HepG2 (cell line): ENCODE data around the gene CHD2. TPM values are rescaled to one million over a fixed set of nuclear protein-coding genes. Genes with fewer than 3 reads are reported as not detected.

Experiments
- ATAC-seq: fragments of 200-7000 bp; cut with Tn5 transposase; 3 replicates; pipeline ENCODE4 v1.9.1; 2020; ENCODE audit warnings: mild to moderate bottlenecking, moderate library complexity
- BruUV-seq: library from RNA; stranded (reverse); fragments of 400-500 nt; replicated peaks from 2 replicates; lab custom pipeline; 2021; lab: Mats Ljungman, UMichigan
- CTCF ChIA-PET: fragments of 300-600 bp; formaldehyde crosslinking; extraction: SDS; loops from one replicate; lab custom pipeline; 2021; ENCODE audit warnings: low total read pairs, inconsistent platforms, low intra/inter-chr PET ratio; lab: Yijun Ruan, JAX
- POLR2A ChIA-PET: fragments of 350-600 bp; sonication (Branson Sonifier 250); formaldehyde crosslinking; loops from one replicate; lab custom pipeline; 2020; ENCODE audit warnings: antibody characterized with exemption, inconsistent platforms; lab: Yijun Ruan, JAX
- DNase-seq: peaks from one replicate; pipeline ENCODE4 v3.0.0-alpha.2; 2015; ENCODE audit warnings: low spot score
- FAIRE-seq: peaks from 3 replicates; lab custom pipeline; 2011; peaks lifted over from hg19 to GRCh38; lab: Jason Lieb, UNC
- H2AFZ ChIP-seq: one replicate; pipeline ENCODE4 v1.6.1; 2011; ENCODE audit warnings: low read length, inconsistent platforms
- H3K27ac ChIP-seq: fragments of 300-600 bp; 3 replicates; pipeline ENCODE4 v1.8.0; 2011; ENCODE audit warnings: mixed run types, mild to moderate bottlenecking, mixed read lengths, low read length, inconsistent platforms; ENCODE audit not compliant: insufficient read depth; ENCODE audit errors: extremely low read length
- H3K27me3 ChIP-seq, 2 experiments: fragments of 200-600 bp in 1 of 2; 2 replicates in 1 of 2; 3 replicates in 1 of 2; pipeline versions ENCODE4 v1.6.0 to v1.8.0; 2011; ENCODE audit warnings: low read length in 2 of 2, mild to moderate bottlenecking in 2 of 2, moderate library complexity in 2 of 2, inconsistent platforms in 1 of 2; ENCODE audit not compliant: insufficient read depth in 2 of 2, control insufficient read depth in 1 of 2
- H3K36me3 ChIP-seq, 2 experiments: fragments of 200-600 bp in 1 of 2; replicated peaks in 1 of 2; 2 replicates in 1 of 2; 3 replicates in 1 of 2; pipeline versions ENCODE4 v1.5.1 to v1.8.0; 2011; ENCODE audit warnings: low read length in 2 of 2, inconsistent platforms in 1 of 2; ENCODE audit not compliant: insufficient read depth in 2 of 2, control insufficient read depth in 1 of 2
- H3K4me1 ChIP-seq: 2 replicates; pipeline ENCODE4 v1.5.1; 2012; ENCODE audit warnings: low read length, inconsistent platforms; ENCODE audit not compliant: insufficient read depth
- H3K4me2 ChIP-seq: 2 replicates; pipeline ENCODE4 v1.6.0; 2011; ENCODE audit warnings: low read depth, low read length, inconsistent platforms
- H3K4me3 ChIP-seq, 3 experiments: fragments of 200-600 bp in 1 of 3; sonication (generic), shearing (Covaris generic) in 1 of 3; replicated peaks in 1 of 3; 2 replicates each; pipeline ENCODE4 v1.5.1; 2011 to 2016; ENCODE audit warnings: low read length in 3 of 3, inconsistent platforms in 2 of 3, low read depth in 2 of 3, mild to moderate bottlenecking in 2 of 3, control low read depth in 1 of 3, mixed read lengths in 1 of 3; ENCODE audit not compliant: insufficient read depth in 1 of 3
- H3K79me2 ChIP-seq: one replicate; pipeline ENCODE4 v1.6.1; 2011; ENCODE audit warnings: low read length, inconsistent platforms; ENCODE audit not compliant: insufficient read depth
- H3K9ac ChIP-seq: 2 replicates; pipeline ENCODE4 v1.6.0; 2011; ENCODE audit warnings: mild to moderate bottlenecking, low read depth, low read length, inconsistent platforms; ENCODE audit not compliant: insufficient read depth
- H3K9me3 ChIP-seq: 2 replicates; pipeline ENCODE4 v1.5.1; 2012; ENCODE audit warnings: mild to moderate bottlenecking, low read length
- H4K20me1 ChIP-seq: 2 replicates; pipeline ENCODE4 v1.6.0; 2011; ENCODE audit warnings: inconsistent platforms, mild to moderate bottlenecking, low read length, moderate library complexity; ENCODE audit not compliant: insufficient read depth
- CBFB ChIP-seq: sonication (generic); formaldehyde crosslinking; IDR thresholded peaks from 2 replicates; pipeline ENCODE4 v1.4.0; 2020; ENCODE audit warnings: missing genetic modification reagents
- CBX2 ChIP-seq, 2 experiments: fragments of 200-600 bp in 1 of 2; sonication (generic); formaldehyde crosslinking in 1 of 2; IDR thresholded peaks; 2 replicates each; pipeline versions ENCODE4 v1.7.0 to v1.8.1; 2018 to 2022; ENCODE audit warnings: low read depth in 2 of 2, low read length in 1 of 2, mild to moderate bottlenecking in 1 of 2, missing genetic modification reagents in 1 of 2
- EEA1 ChIP-seq: sonication (generic); formaldehyde crosslinking; IDR thresholded peaks from 2 replicates; pipeline ENCODE4 v1.5.1; 2020; ENCODE audit warnings: mild to moderate bottlenecking, missing genetic modification reagents, borderline replicate concordance
- HNF4G ChIP-seq, 2 experiments: sonication (generic) in 1 of 2; formaldehyde crosslinking in 1 of 2; IDR thresholded peaks; 2 replicates each; pipeline versions ENCODE4 v1.4.0 to v1.6.1; 2011 to 2020; ENCODE audit warnings: borderline replicate concordance in 2 of 2, low read depth in 2 of 2, mild to moderate bottlenecking in 2 of 2, low read length in 1 of 2, missing genetic modification reagents in 1 of 2, moderate library complexity in 1 of 2
- HOXD1 ChIP-seq: sonication (generic); formaldehyde crosslinking; IDR thresholded peaks from 2 replicates; pipeline ENCODE4 v1.5.0; 2020; ENCODE audit warnings: missing genetic modification reagents
- MAFF ChIP-seq: IDR thresholded peaks from 2 replicates; pipeline ENCODE4 v1.6.1; 2011; ENCODE audit warnings: low read depth, low read length, improper control_type of control experiment
- NFRKB ChIP-seq: fragments of 450-650 bp; IDR thresholded peaks from 2 replicates; pipeline ENCODE4 v1.6.1; 2017
- NFYC ChIP-seq: IDR thresholded peaks from 2 replicates; pipeline ENCODE4 v1.6.1; 2016; ENCODE audit warnings: missing genetic modification reagents, missing compliant biosample characterization
- NPAS2 ChIP-seq: sonication (generic); formaldehyde crosslinking; IDR thresholded peaks from 2 replicates; pipeline ENCODE4 v1.8.0; 2022; ENCODE audit warnings: mild to moderate bottlenecking, missing genetic modification reagents, borderline replicate concordance
- POLR2A ChIP-seq, 2 experiments: IDR thresholded peaks; 2 replicates each; pipeline ENCODE4 v1.6.1; 2011; ENCODE audit warnings: low read depth in 2 of 2, low read length in 2 of 2, mild to moderate bottlenecking in 1 of 2, moderate library complexity in 1 of 2; ENCODE audit not compliant: insufficient read depth in 1 of 2
- SIX1 ChIP-seq: sonication (generic); formaldehyde crosslinking; IDR thresholded peaks from 2 replicates; pipeline ENCODE4 v1.4.0; 2020; ENCODE audit warnings: missing genetic modification reagents, borderline replicate concordance
- ZSCAN30 ChIP-seq: sonication (generic); formaldehyde crosslinking; IDR thresholded peaks from 2 replicates; pipeline ENCODE4 v1.5.0; 2020; ENCODE audit warnings: mild to moderate bottlenecking, missing genetic modification reagents
- WGBS: methylation state at CpG from one replicate; pipeline ENCODE4 v1.1.6; 2017; ENCODE audit warnings: low lambda C conversion rate; 5-methylcytosine and 5-hydroxymethylcytosine counted together
- in situ Hi-C: cut with HindIII; loops from 2 replicates; pipeline ENCODE4 v1.10.0; 2017; ENCODE audit warnings: low pct_unique_long_range_greater_than_20kb; ENCODE audit not compliant: extremely low pct_ligation_motif_present
- intact Hi-C: fragments of 100-400 bp; cut with micrococcal nuclease; formaldehyde crosslinking; loops from one replicate; pipeline ENCODE4 v1.10.0; 2022; ENCODE audit not compliant: unreplicated experiment
- polyA plus RNA-seq, 8 experiments: library from polyadenylated mRNA; depleted of rRNA in 3 of 8; stranded (reverse) in 7 of 8; unstranded in 1 of 8; fragments of >200 nt; fragmentation: Illumina TruSeq in 4 of 8; extraction: Trizol in 4 of 8; gene quantifications; 2 replicates each; pipeline versions ENCODE4 v1.2.1 to v1.2.3, GENCODE V29; 2011 to 2016; ENCODE audit warnings: low read depth in 4 of 8, missing spikeins in 1 of 8, mixed read lengths in 1 of 8; ENCODE audit not compliant: insufficient read depth in 1 of 8
- total RNA-seq, 5 experiments: library from RNA; depleted of rRNA; stranded (reverse); fragments of >200 nt; fragmentation: Illumina TruSeq; extraction: Trizol; gene quantifications; 2 replicates each; pipeline ENCODE4 v1.2.3, GENCODE V29; 2016; ENCODE audit warnings: low read depth in 1 of 5
- TF ChIP-seq, protein P1 (sequence below): sonication (generic); formaldehyde crosslinking; IDR thresholded peaks from 2 replicates; pipeline ENCODE4 v1.4.0; 2020; ENCODE audit warnings: missing genetic modification reagents

CHD2 gene
- total and polyA plus RNA-seq, 2 of the 13 experiments (the other 11 are each of a cell fraction or from before 2014, with no cell fraction given), result 54.0 to 54.1 TPM

DNA sequence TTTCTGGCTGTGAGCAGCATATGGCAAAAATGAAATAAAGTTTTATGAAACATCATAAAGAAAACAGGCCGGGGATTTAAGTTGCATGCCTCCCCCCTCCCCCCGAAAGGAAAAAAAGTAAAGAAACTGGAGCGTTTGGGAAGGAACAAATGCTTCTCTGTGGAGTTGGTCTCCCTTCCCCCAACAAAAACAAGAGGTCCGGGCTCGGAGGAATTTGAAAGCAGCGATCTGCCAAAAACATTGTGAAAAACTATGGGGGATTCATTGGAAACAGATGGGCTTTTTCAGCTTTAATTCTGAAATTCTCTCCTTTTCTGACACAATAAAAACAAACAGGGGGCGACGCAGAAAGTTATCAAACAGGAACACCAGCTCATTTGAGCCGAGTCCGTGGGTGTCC lies 171.9 kb downstream of the CHD2 start:
- whole genome bisulfite sequencing, result 25% methylated on average over 10 of the region's 10 CpGs
- ChIA-PET CTCF (no interaction called here), POLR2A (no interaction called here)
- Histone ChIP-seq H3K9me3 (no peaks in the 10 kb centered on the region), H3K4me3 (no peak overlapping the region), H3K4me1 (no peaks in the 10 kb centered on the region), H3K36me3 (no peaks in the 10 kb centered on the region), H2AFZ (no peak overlapping the region), H3K9ac (no peak overlapping the region), H4K20me1 (no peaks in the 10 kb centered on the region), H3K27ac (no peak overlapping the region), H3K27me3 (peaks cover 13 to 91% of the 10 kb centered on the region in 2 experiments), H3K79me2 (no peaks in the 10 kb centered on the region), H3K4me2 (no peak overlapping the region)
- no TSS peak for BruUV-seq
- no peak for DNase-seq
- no peak for ATAC-seq
- TF ChIP-seq POLR2A (IDR thresholded peaks at IDR 0.05; ENCODE audit: insufficient read depth in 1 of 2, low read depth in 2 of 2, low read length in 2 of 2), result no peak
- TF ChIP-seq CBFB (CRISPR knock-in tag), result no peak
- TF ChIP-seq CBX2 (IDR thresholded peaks at IDR 0.05; ENCODE audit: low read depth, low read length), result peak; percentile 60; the same call in 1 of the 2 replicates
- no peak for TF ChIP-seq CBX2 (CRISPR knock-in tag; IDR thresholded peaks at IDR 0.05; ENCODE audit: low read depth)
- TF ChIP-seq, protein P1, sequence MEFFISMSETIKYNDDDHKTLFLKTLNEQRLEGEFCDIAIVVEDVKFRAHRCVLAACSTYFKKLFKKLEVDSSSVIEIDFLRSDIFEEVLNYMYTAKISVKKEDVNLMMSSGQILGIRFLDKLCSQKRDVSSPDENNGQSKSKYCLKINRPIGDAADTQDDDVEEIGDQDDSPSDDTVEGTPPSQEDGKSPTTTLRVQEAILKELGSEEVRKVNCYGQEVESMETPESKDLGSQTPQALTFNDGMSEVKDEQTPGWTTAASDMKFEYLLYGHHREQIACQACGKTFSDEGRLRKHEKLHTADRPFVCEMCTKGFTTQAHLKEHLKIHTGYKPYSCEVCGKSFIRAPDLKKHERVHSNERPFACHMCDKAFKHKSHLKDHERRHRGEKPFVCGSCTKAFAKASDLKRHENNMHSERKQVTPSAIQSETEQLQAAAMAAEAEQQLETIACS (CRISPR knock-in tag), result no peak
- in situ Hi-C loops, result no loop called here
- FAIRE-seq, result no peak
- intact Hi-C loops, result no loop called here

DNA sequence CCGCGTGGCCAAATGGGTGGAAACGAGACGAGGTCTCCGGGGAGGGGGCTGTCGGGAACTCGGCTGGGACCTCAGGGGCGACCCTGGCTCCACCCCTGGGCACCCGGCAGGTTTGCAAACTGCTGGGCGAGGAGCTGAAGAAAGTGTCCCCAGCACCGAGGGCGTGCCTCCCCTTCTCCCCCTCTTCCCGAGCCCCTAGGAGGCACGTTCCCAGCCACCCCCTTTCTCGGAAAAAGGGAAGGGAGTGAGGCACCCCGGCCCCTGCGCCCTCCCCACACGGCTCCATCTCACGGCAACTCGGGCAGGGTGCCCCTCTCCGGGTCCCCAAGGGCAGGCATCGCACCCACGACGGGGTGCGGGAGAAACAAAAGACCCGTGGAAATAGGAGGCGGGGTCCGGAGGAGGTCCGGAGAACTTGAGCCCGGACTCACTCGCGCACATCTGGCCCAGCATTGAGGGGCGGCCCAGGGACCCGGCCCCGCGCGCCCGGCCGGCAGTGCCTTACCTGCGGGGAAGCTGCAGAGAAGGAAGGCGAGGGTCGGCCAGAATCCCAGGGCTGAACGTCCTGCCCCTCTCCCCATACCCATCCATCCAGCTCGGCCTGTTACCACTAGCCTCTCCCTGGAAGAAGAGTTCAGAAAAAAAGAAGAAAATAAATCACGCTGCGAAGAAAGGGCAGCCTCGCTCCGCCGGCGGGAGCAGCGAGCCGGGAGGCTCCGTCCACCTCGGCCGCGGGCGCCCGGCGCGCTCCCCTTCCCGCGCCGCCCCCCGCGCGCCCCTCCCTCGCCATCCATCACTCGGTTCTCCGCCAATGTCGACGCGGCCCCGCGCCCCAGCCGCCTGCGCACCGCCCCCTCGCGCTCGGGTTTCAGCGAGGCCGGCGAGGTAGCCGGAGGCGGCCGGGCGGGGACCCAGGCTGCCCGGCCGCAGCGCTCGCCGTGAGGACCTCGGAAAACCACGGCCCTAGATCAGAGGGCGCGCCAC lies 172.6 kb downstream of the CHD2 start:
- intact Hi-C loops, result no loop called here
- peak; percentile 6 for DNase-seq
- H3K9ac ChIP-seq, result no peak overlapping the region
- H3K4me1 ChIP-seq, result no peaks in the 10 kb centered on the region
- H3K27ac ChIP-seq, result no peak overlapping the region
- peak; percentile 87 for ATAC-seq
- in situ Hi-C loops, result no loop called here
- peaks cover 16 to 92% of the 10 kb centered on the region in 2 experiments for H3K27me3 ChIP-seq
- no peaks in the 10 kb centered on the region for H3K36me3 ChIP-seq
- H3K4me3 ChIP-seq, result peak overlapping the region in 1 of 3 experiments; percentile 23; a peak in 1 of 6 replicates
- peak overlapping the region; percentile 18; the same call in 1 of the 2 replicates for H3K4me2 ChIP-seq
- WGBS, result 9% methylated on average over 24 of the region's 96 CpGs
- ChIA-PET CTCF (no interaction called here), POLR2A (no interaction called here)
- no TSS peak for BruUV-seq
- FAIRE-seq, result no peak
- no peaks in the 10 kb centered on the region for H3K9me3 ChIP-seq
- H2AFZ ChIP-seq, result no peak overlapping the region
- no peaks in the 10 kb centered on the region for H3K79me2 ChIP-seq
- H4K20me1 ChIP-seq, result no peaks in the 10 kb centered on the region
- no peak for TF ChIP-seq SIX1 (CRISPR knock-in tag)
- no peak for TF ChIP-seq NFRKB
- TF ChIP-seq NFYC (CRISPR knock-in tag), result no peak
- no peak for TF ChIP-seq NPAS2 (CRISPR knock-in tag)
- TF ChIP-seq HNF4G (IDR thresholded peaks at IDR 0.05; ENCODE audit: borderline replicate concordance, low read depth, low read length), result no peak
- no peak for TF ChIP-seq HNF4G (CRISPR knock-in tag; IDR thresholded peaks at IDR 0.05; ENCODE audit: borderline replicate concordance, low read depth)
- TF ChIP-seq EEA1 (CRISPR knock-in tag), result no peak
- no peak for TF ChIP-seq MAFF
- TF ChIP-seq HOXD1 (CRISPR knock-in tag), result no peak
- TF ChIP-seq ZSCAN30 (CRISPR knock-in tag), result no peak
